CD4-positive, alpha-beta T cell (primary cell): ENCODE data around the gene FHOD3. TPM values are rescaled to one million over a fixed set of nuclear protein-coding genes. Genes with fewer than 3 reads are reported as not detected.

Experiments used
- ATAC-seq: fragments of 200-7000 bp; cut with Tn5 transposase; one replicate; pipeline ENCODE4 v1.10.0; 2022; ENCODE audit warnings: mild to moderate bottlenecking; ENCODE audit not compliant: poor library complexity
- CTCF ChIA-PET: fragments of 350-600 bp; sonication (Branson Sonifier 250); formaldehyde crosslinking; loops from one replicate; lab custom pipeline; 2021; ENCODE audit warnings: antibody characterized with exemption, inconsistent platforms; lab: Charles Lee
- POLR2A ChIA-PET: fragments of 350-600 bp; sonication (Branson Sonifier 250); formaldehyde crosslinking; loops from one replicate; lab custom pipeline; 2021; ENCODE audit warnings: antibody characterized with exemption, inconsistent platforms; lab: Charles Lee
- DNase-seq, 14 experiments: peaks; one replicate each; pipeline ENCODE4 v3.0.0-alpha.2; 2013 to 2020; ENCODE audit warnings: mixed read lengths in 2 of 14
- H3K27ac ChIP-seq, 2 donors: one replicate each; pipeline versions ENCODE4 v1.5.1 to v1.7.0; 2013; ENCODE audit warnings: low read length in 2 of 2, low read depth in 1 of 2, mild to moderate bottlenecking in 1 of 2
- H3K27me3 ChIP-seq, 2 experiments: 1 replicate in 1 of 2; 2 replicates in 1 of 2; pipeline versions ENCODE4 v1.6.1 to v1.7.0; 2013; ENCODE audit warnings: low read length in 2 of 2, control low read depth in 1 of 2, mild to moderate bottlenecking in 1 of 2, moderate library complexity in 1 of 2; ENCODE audit not compliant: insufficient read depth in 2 of 2, control insufficient read depth in 1 of 2
- H3K36me3 ChIP-seq: one replicate; pipeline ENCODE4 v1.6.1; 2013; ENCODE audit warnings: low read length, control low read depth; ENCODE audit not compliant: insufficient read depth
- H3K4me1 ChIP-seq: one replicate; pipeline ENCODE4 v1.6.1; 2013; ENCODE audit warnings: low read length, control low read depth; ENCODE audit not compliant: insufficient read depth
- H3K4me3 ChIP-seq: one replicate; pipeline ENCODE4 v1.5.1; 2013; ENCODE audit warnings: mild to moderate bottlenecking, low read length, moderate library complexity
- H3K9me3 ChIP-seq, 2 experiments: 1 replicate in 1 of 2; 2 replicates in 1 of 2; pipeline versions ENCODE4 v1.6.1 to v1.7.0; 2013; ENCODE audit warnings: low read length in 2 of 2, mild to moderate bottlenecking in 2 of 2, control low read depth in 1 of 2, moderate library complexity in 1 of 2; ENCODE audit not compliant: control insufficient read depth in 1 of 2, insufficient read depth in 1 of 2
- H3K27ac Mint-ChIP-seq: one replicate; pipeline ENCODE4 v1.8.0; 2020; ENCODE audit warnings: mixed read lengths
- H3K27me3 Mint-ChIP-seq: one replicate; pipeline ENCODE4 v1.8.0; 2021; ENCODE audit warnings: mixed read lengths
- H3K36me3 Mint-ChIP-seq: one replicate; pipeline ENCODE4 v1.8.0; 2021; ENCODE audit warnings: low read depth, mixed read lengths
- H3K4me1 Mint-ChIP-seq: one replicate; pipeline ENCODE4 v1.8.0; 2021; ENCODE audit warnings: low read depth, mixed read lengths
- H3K4me3 Mint-ChIP-seq: one replicate; pipeline ENCODE4 v1.8.0; 2020; ENCODE audit warnings: mild to moderate bottlenecking, mixed read lengths
- H3K9me3 Mint-ChIP-seq: one replicate; pipeline ENCODE4 v1.8.0; 2020; ENCODE audit warnings: mixed read lengths
- CTCF ChIP-seq: fragments of 200-600 bp; IDR thresholded peaks from one replicate; pipeline ENCODE4 v1.8.0; 2022; ENCODE audit warnings: antibody characterized with exemption, mild to moderate bottlenecking
- intact Hi-C, 2 experiments: fragments of 100-400 bp; cut with DNase I in 1 of 2; cut with micrococcal nuclease in 1 of 2; formaldehyde crosslinking; loops; one replicate each; pipeline versions ENCODE4 v1.15.1 to v1.9.0; 2023 to 2025; cut with DNase I, micrococcal nuclease
- total RNA-seq, 174 experiments: library from RNA in 2 of 174; stranded (reverse) in 2 of 174; gene quantifications; one replicate each; pipeline ENCODE4 v1.2.3 and lab custom pipeline; 2021 to 2026

The FHOD3 gene
- total RNA-seq, 2 experiments from 2014 or later, result not detected

GRCh38 chr18:36386150-36386920 lies 88.8 kb downstream of the FHOD3 start:
- Histone ChIP-seq H3K27me3 (no peaks in the 10 kb centered on the region), H3K36me3 (no peaks in the 10 kb centered on the region), H3K9me3 (no peaks in the 10 kb centered on the region), H3K27ac (no peak overlapping the region), H3K4me1 (no peaks in the 10 kb centered on the region), H3K4me3 (no peak overlapping the region)
- TF ChIP-seq CTCF, result no peak
- intact Hi-C loops, result no loop called here
- Mint-ChIP-seq H3K4me1 (no peaks in the 10 kb centered on the region), H3K9me3 (no peaks in the 10 kb centered on the region), H3K36me3 (no peaks in the 10 kb centered on the region), H3K4me3 (no peak overlapping the region), H3K27ac (no peak overlapping the region), H3K27me3 (no peaks in the 10 kb centered on the region)
- ChIA-PET CTCF (no interaction called here), POLR2A (no interaction called here)
- DNase-seq (no peak), ATAC-seq (no peak)

- Histone ChIP-seq H3K36me3 (no peaks in the 10 kb centered on the region), H3K27ac (no peak overlapping the region), H3K4me1 (no peaks in the 10 kb centered on the region), H3K27me3 (no peaks in the 10 kb centered on the region), H3K4me3 (no peak overlapping the region), H3K9me3 (no peaks in the 10 kb centered on the region)
- CTCF ChIA-PET, result no interaction called here
- Mint-ChIP-seq H3K27me3 (no peaks in the 10 kb centered on the region), H3K9me3 (no peaks in the 10 kb centered on the region), H3K4me3 (no peak overlapping the region), H3K4me1 (no peaks in the 10 kb centered on the region), H3K27ac (no peak overlapping the region), H3K36me3 (no peaks in the 10 kb centered on the region)
- ATAC-seq (no peak), DNase-seq (no peak)
- intact Hi-C loops, result no loop called here
- no peak for TF ChIP-seq CTCF
- POLR2A ChIA-PET, result no interaction called here
Measured at GRCh38 chr18:36387310-36387709, 89.8 kb downstream of the FHOD3 start.

- H3K4me1 Mint-ChIP-seq, result no peaks in the 10 kb centered on the region
- no peaks in the 10 kb centered on the region for H3K4me1 ChIP-seq
- no peaks in the 10 kb centered on the region for H3K36me3 Mint-ChIP-seq
- H3K27me3 ChIP-seq, result no peaks in the 10 kb centered on the region
- no peaks in the 10 kb centered on the region for H3K27me3 Mint-ChIP-seq
- H3K36me3 ChIP-seq, result no peaks in the 10 kb centered on the region
- ChIA-PET CTCF (no interaction called here), POLR2A (no interaction called here)
- DNase-seq (no peak), ATAC-seq (no peak)
- no peak overlapping the region for H3K4me3 Mint-ChIP-seq
- no peak for TF ChIP-seq CTCF
- no peak overlapping the region for H3K27ac Mint-ChIP-seq
- H3K9me3 ChIP-seq, result no peaks in the 10 kb centered on the region
- H3K27ac ChIP-seq, result no peak overlapping the region
- H3K4me3 ChIP-seq, result no peak overlapping the region
- intact Hi-C loops, result no loop called here
- H3K9me3 Mint-ChIP-seq, result no peaks in the 10 kb centered on the region
Measured at GRCh38 chr18:36388310-36388709, 90.8 kb downstream of the FHOD3 start.
